AML-193 (cell line): Measurements from ENCODE around the gene SMIM26.
"Not testable (repeated sequence)": the region's sequence is repeated elsewhere in the genome, so short reads cannot be mapped to it uniquely, and the experiment has no call there.

Experiments
- DNase-seq, 2 experiments: peaks; one replicate each; lab custom pipeline; 2025; lab: John Stamatoyannopoulos, UW

The SMIM26 gene, protein sequence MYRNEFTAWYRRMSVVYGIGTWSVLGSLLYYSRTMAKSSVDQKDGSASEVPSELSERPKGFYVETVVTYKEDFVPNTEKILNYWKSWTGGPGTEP

DNA sequence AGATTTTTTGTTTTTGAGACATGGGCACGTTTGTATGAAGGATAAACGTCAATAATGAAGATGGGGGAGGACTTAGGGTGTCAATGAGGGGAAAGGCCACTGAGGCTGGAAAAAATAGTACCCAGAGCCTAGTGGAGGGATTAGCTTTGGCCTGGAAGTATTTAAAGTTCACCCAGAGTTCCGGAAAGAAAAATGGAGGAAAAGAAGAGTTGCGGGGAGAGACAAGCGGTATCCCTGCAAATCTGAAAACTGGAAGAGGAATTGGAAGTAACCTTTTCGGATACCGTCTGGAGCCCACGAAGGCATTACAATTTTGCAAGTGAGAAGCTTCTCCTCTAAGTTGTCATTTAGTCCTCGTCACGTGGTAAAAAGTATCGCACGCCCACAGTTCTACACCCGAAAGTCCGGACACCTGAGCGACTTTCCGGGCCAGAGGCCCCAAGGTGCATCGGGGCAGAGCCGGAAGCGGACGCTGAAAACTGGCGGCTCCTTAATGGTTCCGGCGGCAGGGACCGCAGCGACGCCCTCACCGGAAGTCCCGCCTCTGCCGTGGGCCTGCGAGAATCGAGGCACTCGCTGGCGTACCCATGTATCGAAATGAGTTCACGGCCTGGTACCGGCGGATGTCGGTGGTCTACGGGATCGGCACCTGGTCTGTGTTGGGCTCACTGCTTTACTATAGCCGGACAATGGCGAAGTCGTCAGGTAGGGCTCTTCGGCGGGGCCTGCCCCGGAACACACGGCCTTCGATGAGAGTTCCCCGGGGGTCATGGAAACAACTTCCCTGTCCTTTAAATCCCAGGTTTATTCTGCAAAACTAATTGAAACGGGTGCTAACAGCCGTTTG is at the start of gene SMIM26:
TSS of gene SMIM26 (plus strand) at position 541 of the 847 bp plus-strand sequence. CDS start at position 588, 47 bp downstream.
- peak; percentile 78 for DNase-seq

DNA sequence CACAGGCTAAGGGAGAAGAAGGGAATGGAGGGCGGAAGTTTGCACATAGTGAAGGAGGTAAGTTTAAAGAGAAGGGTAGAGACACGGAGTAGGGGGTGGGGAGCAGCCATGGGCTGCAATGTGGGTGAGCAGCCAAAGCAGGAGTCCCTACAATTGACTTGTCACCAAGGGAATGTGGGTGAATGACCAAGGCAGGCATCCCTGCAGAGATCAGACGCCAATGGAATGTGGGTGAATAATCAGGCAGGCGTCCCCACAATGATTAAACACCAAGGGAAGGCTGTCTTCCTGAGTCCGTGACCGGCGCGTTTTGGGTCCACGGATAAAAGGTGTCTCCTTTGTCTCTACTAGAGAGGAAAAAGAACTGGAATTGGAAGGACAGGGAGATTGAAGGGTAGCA is 45.2 kb upstream of the SMIM26 start:
- not testable (repeated sequence) for DNase-seq

DNA sequence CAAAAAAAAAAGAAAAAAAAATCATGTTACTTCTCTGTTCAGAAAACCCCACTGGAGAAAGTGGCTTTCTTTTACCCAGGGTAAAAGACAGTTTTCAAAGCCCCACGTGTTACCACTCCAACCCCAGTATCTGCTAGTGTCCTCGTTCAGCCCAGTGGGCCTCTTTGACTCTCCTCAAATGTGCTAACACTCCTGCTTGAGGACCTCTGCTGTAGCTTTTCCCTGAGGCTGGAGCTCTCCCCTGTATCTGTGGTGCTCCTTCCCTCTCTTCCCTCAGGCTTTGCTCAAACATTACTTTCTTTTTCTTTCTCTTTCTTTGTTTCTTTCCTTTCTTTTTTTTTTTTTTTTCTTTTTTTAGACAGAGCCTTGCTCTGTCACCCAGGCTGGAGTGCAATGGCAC is 44.2 kb upstream of the SMIM26 start:
- no peak for DNase-seq

DNA sequence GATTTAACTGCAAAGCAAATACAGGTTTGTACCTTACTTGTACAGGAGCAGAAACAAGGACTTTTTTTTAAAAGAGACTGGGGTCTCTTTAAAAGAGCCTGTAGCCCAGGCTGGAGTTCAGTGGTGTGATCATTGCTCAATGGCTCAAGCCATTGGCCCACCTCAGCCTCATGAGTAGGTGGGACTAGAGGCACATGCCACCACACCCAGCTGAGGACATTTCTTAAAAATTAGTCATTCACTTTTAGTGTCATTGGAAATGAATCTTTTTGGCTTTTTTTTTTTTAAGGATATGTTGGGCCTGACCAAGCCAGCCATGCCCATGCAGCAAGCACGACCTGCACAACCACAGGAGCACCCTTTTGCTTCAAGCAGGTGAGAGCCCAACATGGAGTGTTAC is 42.6 kb upstream of the SMIM26 start:
- DNase-seq = no peak

DNA sequence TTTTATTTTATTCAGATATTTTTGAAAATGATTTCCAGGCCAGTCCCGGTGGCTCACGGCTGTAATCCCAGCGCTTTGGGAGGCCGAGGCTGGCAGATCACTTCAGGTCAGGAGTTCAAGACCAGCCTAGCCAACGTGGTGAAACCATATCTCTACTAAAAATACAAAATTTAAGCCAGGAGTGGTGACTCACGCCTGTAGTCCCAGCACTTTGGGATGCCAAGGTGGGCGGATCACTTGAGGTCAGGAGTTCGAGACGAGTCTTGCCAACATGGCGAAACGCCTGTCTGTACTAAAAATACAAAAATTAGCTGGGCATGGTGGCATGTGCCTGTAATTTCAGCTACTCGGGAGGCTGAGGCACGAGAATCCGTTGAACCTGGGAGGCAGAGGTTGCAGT is 40.5 kb upstream of the SMIM26 start:
- DNase-seq = not testable (repeated sequence)

DNA sequence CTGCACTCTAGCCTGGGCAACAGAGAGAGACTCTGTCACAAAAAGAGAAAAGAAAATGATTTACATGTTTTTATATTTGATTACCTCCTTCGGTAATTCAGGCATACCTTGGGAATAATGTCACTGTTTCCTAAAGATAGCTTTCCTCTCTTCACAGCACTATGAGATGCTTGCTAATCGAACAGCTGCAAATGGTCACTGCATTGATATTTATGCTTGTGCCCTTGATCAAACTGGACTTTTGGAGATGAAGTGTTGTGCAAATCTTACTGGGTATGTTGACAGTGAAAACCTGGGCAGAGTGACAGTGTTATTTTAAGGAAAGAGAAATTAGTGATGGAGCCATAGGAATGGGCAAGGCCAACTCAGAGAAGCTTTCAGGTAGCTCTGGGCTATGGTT is 39.9 kb upstream of the SMIM26 start:
- no peak for DNase-seq

DNA sequence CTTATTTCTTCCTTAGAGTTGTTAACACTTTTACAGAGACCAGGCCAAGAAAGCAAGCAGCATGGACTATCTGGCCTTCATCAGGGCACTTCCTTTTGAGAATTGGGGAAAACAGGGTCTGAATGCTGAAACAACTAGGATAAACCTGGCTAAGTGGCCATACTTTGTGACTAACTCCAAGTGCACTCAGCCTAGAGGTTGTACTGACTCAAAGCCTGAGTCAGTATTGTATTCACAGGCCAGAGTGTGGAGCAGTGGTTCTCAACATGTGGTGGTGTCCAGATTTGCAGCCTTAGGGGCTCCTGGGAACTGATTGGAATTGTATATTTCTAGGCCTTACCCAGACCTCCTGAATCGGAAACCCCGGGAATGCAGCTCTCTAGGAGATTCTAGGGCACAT is 39.4 kb upstream of the SMIM26 start:
- DNase-seq = no peak

DNA sequence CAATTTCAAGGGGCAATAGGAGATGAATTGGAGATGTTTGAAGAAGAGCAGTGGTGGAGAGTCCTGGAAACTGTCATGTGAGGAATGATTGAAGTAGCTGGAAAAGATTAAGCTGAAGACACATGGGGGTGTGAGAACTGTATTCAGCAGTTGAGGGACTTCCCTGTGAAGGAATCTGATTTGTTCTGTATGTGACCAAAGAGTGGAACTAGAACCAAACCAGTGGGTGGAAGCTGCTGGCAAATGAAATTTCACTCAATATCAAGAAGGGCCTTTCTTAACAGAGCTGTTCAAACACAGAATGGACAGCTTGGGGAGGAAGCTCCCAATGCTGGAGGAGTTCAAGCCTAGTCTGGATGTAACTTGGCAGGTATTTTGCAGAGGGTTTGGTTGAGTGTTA is 38.2 kb upstream of the SMIM26 start:
- DNase-seq = no peak

DNA sequence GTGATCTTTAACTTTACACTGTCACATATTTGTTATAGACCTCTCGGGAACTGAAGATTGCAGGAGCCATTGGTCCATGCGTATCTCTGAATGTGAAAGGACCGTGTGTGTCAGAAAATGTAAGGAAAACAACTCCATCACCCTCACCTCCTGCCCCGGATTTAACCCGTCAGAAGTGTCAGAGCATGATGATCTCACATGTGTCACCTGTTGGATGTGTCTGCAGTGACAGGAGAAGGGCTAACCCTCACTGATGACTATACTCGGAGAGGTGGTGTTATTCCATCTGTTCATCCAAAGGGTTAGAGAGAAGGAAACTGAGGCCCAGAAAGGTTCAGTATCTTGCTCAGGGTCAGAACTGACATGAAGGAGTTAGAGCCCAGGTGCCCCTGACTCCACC is 34.6 kb upstream of the SMIM26 start:
- DNase-seq = no peak

DNA sequence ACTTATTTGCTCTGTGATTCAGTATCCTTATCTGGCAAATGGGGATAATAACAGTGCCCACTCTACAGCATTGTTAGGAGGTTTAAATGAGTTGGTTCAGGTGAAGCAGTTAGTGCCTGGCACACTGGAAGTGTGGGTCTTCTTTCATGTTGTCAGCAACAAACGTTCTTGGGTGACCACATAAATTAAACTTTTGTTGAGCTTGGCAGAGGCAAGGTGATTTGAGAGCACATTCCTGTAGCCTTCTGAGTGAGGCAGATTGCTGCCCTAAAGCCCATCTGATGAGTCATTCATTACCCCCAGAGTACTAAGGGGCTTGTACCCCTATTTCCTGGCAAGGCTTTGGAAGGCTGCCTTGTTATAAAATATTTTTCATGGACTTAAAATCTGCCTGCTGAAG is 33.7 kb upstream of the SMIM26 start:
- no peak for DNase-seq

DNA sequence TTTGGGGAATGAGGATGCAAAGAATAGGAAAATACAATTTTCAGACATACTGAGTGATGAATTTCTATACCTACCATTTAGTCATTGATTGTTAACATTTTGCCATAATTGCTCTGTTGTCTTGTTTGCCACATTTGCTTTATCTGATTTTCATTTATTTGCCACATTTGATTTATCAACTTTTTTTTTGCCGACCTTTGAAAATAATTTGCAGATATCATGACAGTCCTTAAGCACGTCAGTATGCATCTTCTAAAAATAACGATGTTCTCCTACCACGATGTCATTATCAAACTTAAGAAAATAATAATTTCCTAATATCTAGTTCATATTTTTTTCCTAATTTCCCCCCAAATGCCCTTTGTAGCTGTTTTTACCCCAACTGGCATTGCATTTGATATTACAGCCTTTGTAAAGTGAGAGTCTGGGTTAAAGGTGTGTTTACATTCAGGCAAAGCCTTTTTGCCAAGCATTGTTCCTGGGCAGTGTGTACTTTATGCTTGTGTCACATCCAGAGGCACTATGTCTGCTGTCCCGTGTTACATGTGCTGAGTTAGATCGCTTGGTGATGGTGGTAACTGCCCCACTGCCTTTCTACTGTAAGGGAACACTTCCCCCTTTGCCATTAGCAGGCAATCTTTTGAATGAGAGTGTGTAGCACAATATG is 33.1 kb upstream of the SMIM26 start:
- DNase-seq = no peak

DNA sequence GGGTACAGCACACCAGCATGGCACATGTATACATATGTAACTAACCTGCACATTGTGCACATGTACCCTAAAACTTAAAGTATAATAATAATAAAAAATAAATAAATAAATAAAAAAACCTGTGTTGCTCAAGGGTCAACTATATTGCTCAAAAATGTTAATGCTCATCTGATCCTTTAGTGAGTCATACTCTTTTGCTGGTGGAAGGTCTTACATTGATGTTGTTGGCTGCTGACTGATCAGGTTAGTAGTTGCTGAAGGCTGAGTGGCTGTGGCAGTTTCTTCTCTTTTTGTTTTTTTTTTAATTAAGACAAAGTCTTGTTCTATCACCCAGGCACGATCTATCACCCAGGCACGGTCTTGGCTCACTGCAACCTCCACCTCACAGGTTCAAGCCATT is 29.6 kb upstream of the SMIM26 start:
- DNase-seq = no peak

DNA sequence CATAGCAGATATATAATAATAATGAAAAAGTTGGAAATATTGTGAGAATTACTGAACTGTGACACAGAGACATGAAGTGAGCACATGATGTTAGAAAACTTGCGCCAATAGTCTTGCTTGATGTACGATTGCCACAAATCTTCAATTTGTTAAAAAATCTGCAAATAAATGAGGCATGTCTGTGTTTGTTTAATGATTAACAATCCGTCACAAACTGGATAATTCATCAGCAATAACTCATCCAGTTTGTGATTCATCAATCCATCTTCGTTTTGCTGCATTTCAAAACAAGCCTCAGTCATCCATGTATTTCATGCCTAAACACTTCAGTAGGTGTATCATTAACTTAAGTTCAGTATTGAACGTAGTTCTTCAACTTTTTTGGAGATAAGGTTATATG is 25.5 kb upstream of the SMIM26 start:
- DNase-seq = no peak

DNA sequence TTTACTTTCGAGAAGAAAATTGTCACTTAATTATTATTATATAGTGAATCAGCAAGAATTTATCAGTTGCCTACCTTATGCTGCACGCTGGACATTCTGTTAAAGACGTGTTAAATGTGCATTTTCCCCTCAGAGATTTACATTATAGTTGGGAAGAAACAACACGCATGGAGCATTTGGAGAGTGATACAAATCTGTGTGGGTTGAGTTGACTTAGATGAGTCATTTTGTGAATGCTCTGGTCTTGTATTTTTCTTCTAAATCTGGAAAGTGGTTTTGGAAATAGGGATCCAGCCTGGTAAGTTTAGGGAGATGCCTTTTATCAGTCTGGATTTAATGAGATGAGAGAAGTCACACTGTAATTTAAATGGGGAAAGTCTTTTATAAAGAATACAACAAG is 24.0 kb upstream of the SMIM26 start:
- no peak for DNase-seq

DNA sequence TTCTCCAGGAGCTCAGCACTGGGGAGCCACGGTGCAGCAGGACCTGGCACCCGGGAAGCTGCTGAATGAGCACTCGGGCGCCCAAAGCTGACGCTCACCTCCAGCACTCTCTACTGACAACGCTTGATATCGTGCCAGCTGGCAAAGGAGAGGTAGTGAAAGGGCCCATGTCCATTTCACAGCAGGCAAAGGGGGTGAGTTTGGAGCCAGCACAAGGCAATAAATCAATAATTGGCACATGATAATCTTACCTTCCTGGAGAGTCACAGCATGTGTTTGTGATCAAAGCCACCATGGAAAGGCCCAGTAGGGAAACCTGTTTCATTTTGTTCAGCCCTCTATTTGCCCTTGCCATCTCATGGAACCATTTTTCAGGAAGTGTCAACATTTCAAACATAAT is 23.3 kb upstream of the SMIM26 start:
- DNase-seq = no peak

DNA sequence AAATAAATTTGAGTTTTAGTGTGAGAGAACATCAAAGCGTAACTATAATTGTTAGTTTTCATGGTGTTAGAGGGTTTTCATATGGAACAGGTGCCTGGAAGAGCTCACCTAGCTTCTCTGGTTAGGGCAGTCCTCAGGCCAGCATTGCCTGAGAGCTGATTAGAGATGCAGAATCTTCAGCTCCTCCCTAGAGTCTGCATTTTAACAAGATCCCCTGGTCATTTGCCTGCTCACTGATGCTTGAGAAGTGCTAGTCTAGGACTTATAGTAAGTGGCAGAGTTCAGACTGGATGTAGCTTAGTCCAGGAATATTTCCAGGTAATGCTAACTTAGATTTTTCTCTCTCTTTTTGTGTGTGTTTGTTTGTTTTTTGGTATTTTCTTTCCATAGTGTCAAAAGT is 21.7 kb upstream of the SMIM26 start:
- DNase-seq = no peak

DNA sequence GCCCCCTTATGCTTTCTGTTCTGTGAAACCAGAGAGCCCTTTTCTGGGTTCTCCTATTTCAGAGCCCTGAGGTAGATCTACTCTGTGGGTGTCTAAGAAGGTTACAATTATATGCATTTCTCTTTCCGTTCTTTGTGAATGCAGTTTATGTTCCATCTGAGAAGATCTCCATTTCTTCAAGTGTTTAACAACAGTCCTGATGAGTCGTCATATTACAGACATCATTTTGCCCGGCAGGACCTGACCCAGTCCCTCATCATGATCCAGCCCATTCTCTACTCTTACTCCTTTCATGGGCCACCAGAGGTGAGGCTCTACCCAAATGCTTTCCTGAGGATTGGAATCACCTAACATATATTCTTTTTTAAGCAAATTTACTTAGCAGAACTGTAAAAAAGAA is 18.8 kb upstream of the SMIM26 start:
- no peak for DNase-seq

DNA sequence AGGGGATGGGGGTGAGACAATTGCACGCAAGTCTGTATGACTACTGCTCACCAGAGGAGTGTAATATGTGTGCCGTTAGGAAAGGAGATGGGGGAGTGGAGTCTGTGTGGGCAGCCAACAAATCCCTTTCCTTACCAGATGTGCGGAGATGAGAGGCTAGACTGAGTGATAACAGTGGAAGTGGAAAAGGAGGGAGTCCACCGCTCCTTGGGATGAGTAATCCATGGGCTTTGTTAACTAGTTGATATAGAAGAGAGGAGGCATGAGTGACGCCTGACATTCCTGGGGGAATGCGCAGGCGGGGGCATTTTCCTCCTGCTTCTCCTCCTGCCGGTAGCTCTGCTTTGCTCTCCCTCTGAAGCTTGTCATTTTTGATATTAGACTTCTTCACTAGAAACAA is 13.5 kb upstream of the SMIM26 start:
- DNase-seq = no peak

DNA sequence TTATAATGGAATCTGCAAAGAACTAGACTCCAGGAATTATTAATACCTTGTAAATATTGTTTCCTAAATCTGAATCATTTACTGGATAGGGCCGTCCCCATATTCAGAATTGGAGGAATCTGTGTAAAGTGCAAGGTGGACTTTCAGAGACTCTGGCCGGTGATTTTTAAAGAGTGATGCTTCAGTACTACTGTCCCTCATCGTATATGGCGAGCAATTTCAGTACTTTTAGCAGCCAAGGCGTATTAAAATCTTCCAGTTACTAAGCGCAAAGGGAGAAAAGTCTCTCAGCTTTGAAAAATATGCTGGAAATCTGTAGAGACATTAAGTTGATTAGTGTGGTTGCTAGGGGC is 483 bp downstream of the SMIM26 start:
- DNase-seq = no peak

DNA sequence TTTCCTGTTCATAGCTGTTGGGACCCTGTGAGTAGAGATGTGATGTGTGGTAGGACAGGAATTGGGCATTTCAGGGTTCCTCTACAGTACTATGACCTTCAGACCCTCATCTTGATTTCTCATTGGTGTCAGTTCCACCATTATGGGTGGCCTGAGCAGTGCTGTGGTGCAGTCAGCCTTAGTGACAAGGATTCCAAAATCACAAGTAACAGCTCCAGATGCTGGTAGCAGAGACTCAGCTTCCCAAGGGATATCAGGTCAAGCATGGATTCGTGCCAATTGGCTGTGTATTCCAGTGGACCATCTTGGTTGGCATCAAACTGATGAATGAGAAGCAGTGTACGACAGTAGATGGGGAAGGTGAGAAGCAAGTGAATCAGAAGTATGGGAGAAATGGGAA is 3.8 kb downstream of the SMIM26 start:
- no peak for DNase-seq

DNA sequence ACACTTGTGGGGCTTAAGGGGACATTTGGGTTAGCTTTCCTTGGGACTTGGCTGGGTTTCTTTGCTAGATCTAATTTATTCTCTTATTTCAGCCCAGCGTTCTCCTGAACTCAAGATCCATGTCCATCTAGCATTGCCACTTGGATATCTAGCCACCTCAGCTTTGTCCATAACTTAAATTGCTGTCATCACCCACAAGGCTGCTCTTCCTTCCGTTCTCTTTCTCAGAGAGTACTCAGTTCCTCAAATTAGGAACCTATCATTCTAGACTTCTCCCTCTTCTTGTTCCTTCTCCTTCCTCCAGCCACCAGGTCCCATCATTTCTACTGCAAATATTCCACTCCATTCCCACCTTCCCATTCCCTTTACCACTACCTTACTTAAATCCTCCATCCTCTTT is 4.3 kb downstream of the SMIM26 start:
- DNase-seq = no peak

DNA sequence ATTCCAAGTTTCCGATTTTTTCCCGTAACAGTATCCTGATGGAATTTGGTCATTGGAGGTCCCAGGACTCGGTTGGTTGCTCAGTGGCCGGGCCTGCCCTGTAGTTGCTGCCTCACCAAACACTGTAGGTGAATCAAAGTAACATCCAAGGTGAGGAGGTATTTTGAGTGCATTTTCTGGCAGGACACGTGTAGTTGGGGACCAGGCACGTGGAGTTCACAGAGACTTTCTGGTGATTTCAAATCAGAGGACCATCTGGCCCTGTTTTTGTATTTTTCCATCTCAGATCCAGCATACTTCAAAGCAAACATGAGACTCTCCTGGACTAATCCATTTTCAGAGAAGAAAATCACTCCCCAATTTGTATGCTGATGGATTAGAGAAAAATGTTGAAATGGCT is 10.7 kb downstream of the SMIM26 start:
- no peak for DNase-seq

DNA sequence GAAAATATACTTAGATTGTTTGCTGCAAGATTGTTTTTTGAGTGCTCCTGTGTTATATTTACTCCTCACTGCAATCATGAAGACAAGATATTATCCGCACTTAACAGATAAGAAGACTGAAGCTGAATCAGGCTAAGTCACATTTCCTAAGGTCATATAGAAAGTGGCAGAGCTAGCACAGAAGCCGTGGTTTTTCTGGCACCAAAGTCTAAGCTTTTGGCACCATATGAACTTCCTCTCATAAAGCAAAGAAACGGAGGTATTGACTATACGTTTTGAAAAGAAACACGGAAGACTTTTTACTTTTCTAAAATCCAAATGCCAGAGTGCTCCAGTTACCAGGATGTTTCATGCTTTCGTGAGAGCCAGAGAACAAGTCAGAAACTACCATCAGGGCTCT is 11.3 kb downstream of the SMIM26 start:
- DNase-seq = peak; percentile 26 to 41

DNA sequence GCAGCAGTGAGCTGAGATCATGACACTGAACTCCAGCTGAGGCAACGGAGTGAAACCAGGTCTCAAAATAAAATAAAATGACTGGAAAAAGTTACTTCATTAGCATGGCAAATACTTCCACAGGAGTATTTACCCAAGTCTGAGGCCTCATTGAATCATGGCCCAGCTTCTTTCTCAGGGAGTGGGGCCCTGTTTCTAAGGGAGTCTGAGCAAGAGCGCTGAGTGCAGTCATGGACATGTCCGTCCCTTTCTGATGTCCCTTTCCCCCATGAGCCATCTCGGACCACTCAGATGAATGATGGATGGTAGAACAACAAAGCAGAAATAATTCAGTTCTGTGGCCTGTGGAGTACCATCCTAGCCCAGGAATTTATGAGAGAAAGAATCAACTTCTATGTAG is 12.8 kb downstream of the SMIM26 start:
- no peak for DNase-seq
